Kidney glomerular epithelial cell (primary cell): ENCODE measurements around the gene SCUBE1.

Source experiments
- DNase-seq: peaks from one replicate; lab custom pipeline; 2025; lab: John Stamatoyannopoulos, UW

Gene SCUBE1

GRCh38 chr22:43213962-43214361, 129.2 kb downstream of the SCUBE1 start:
- DNase-seq, result no peak

- DNase-seq, result no peak
These were observed 130.1 kb downstream of the SCUBE1 start for GRCh38 chr22:43213051-43213450.

DNA sequence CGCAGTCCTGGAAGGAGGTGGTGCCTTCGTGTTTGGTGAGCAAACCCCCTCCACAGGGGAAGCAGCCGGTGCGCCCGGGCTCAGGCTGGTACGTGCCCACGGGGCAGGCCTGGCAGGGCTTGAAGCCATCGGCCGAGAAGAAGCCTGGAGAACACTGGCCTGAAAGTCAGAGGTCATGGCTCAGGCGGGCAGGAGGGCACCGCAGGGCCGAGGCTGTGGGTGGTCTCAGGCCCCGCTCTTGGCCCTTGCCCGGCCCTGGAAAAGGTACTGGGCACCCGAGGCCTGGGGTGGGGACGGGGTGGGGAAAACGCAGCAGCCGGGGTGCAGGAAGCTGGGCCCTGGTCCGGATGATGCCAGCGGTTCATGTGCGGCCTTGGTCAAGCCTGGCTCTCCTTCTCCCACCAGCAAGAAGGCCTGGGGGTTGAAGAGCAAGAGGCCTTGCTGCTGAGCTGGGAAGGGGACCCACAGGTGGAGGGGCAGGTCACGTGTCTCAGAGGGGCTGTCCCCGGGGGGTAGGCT, 130.7 kb downstream of the SCUBE1 start:
- no peak for DNase-seq

DNA sequence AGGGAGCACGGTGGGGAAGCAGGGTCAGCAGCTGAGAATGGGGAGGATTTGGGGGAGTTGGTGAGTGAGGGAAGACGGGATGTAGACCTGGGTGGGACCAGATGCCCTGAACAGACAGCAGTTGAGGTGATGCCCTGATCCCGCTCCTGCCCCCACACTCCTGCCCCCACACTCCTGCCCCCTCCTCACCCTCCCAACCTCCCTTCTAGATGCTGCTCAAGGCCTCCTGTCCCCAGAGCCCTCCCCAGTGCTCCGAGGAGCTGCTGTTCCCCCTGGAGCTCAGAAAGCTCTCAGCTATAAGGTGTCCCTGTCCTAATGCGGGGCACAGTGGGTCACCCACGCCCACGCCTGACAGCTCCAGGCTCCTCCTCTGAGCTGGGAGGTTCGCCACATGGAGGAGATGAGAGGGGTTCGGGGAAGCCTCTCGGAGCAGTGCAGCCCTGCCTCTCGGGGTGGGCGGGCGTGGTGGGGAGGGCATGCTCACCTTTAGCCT, 131.2 kb downstream of the SCUBE1 start:
- no peak for DNase-seq

GRCh38 chr22:43210631-43211515, 132.3 kb downstream of the SCUBE1 start:
- DNase-seq, result no peak

- DNase-seq, result no peak
These were observed 133.2 kb downstream of the SCUBE1 start for GRCh38 chr22:43209971-43210370.

DNA sequence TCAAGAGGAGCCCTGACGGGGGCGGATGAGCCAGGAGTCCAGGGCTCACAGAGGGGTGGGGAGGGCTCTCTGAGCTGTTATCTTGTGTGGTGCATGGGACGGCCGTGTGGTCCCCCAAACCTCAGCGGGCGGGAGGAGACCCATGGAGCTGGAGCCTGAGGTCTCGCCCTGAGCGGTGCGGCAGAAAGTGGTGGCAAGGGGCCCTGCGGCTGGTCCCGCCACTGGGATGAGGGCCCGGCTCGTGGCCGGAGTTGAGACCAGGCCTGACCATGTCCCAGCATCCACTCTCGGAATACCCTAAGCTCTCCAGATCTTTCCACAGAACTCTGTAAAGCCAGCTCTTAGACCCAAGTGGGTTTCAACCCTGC, 133.7 kb downstream of the SCUBE1 start:
- DNase-seq, result no peak

- DNase-seq, result no peak
These were observed 134.3 kb downstream of the SCUBE1 start for GRCh38 chr22:43208703-43209522.

DNA sequence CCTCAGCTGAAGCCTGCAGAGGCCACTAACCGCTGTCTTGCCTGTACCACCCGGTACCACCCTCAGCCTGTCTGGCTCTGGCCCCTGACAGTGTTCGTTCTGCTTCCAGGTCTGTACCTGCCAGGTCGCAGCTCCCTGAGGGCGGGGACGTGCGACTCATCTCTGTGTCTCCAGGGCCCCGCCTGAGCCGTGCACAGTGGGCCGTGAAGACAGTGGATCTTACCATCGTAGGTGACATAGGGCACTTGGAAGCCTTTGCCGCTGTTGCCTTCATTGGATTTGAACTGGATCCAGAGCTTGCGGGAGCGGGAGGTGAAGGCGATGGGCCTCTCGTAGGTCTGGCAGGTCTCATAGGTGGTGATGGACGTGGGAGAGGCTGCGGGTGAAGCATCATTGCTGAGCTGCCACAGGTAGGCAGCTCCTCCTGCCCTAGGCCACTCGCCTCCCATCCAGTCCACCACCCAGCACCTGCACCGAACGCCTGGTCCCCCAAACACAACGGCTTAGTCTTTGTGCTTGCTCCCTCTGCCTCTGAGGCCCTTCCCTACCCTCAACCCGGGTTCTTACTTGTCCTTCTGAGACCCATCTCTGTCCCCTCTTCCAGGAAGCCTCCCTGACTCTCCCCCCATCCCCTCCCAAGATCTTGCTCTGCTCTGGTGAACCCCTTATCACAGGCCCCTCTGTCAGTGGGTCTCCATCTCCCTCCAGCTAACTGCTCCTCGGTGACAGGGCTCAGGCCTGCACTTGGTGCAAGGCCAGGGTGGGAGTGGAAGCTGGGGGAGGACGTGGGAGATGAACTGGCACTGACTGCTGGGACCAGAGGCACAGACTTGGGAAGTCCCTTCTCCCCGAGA, 135.1 kb downstream of the SCUBE1 start:
- DNase-seq, result no peak

GRCh38 chr22:43207386-43207785, 135.8 kb downstream of the SCUBE1 start:
- no peak for DNase-seq

GRCh38 chr22:43206509-43207161, 136.5 kb downstream of the SCUBE1 start:
- no peak for DNase-seq

DNA sequence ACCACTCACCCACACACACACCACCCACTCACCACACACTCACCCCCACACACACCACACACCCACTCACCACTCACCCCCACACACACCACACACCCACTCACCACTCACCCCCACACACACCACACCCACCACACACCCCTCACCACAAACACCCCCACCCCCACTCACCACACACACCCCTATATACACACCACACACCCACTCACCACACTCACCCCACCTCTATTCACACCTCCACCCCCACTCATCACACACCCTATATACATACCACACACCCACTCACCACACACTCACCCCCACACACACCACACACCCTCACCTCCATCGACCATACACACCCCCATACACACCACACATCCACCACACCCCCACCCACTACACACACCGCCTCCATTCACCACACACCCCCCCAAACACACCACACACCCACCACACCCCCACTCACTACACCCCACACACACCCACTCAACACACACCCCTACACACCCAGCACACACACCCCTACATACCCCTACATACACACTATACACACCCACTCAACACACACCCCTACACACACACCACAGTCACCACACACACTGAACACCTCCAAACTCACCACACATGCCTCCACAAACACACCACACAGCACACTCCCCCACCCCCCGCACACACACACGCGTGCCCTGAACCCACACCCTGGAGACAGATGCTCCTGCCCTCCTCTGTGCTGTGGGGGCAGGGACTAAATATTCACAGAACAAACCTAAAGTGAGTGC, 137.2 kb downstream of the SCUBE1 start:
- no peak for DNase-seq

DNA sequence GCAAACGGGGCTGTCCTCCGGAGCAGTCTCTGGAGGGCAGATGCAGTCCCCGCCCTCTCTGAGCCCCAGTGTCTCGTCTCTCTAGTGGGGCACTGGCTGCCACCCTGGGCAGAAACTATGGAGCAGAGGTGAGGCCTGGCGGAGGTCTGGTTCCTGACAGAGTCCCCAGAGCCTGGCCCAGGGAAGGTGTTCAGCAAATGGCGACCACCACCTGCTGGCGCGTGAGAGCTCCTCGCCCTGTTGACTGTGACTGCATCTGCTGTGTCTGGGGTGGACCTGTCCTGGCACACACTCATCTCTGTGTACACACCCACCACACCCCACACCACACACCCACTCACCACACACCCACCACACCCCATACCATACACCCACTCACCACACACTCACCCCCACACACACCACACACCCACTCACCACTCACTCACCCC, 137.9 kb downstream of the SCUBE1 start:
- DNase-seq, result no peak

- DNase-seq, result peak; percentile 36
These were observed 139.6 kb downstream of the SCUBE1 start for GRCh38 chr22:43203471-43203981.

GRCh38 chr22:43202756-43203410, 140.3 kb downstream of the SCUBE1 start:
- no peak for DNase-seq

GRCh38 chr22:43202326-43202725, 140.8 kb downstream of the SCUBE1 start:
- DNase-seq, result no peak

DNA sequence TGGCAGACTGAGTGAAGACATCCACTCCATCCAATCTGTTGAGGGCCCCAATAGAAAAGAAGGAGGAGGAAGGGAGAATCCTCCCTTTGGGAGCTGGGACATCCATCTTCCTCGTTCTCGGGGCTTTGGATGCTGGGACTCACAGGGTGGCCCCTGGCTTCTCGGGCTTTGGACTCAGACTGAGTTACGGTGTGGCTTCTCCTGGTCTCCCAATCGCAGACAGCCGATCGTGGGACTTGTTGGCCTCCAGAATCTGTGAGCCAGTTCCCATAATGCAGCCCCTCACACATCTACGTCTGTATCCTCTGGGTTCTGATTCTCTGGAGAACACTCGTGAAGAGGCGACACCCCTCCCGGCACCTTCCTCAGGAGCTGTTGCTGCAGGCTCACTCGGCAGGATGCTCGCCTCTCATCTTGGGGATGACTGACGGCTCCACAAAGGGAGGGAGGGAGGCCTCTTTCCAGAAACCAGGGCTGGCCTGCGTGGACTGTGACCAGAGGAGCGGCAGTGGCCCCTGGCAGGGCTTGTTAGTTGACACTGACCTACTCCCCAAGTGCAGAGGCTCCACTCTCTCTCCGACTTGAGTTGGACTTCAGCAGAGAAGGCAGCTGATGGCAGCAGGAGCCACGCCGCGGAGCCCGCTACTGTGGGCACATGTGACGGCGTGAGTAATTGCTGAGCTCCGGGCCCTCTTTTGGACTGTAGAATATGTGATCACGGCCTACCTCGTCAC, 141.5 kb downstream of the SCUBE1 start:
- no peak for DNase-seq

GRCh38 chr22:43200555-43200954, 142.6 kb downstream of the SCUBE1 start:
- no peak for DNase-seq

DNA sequence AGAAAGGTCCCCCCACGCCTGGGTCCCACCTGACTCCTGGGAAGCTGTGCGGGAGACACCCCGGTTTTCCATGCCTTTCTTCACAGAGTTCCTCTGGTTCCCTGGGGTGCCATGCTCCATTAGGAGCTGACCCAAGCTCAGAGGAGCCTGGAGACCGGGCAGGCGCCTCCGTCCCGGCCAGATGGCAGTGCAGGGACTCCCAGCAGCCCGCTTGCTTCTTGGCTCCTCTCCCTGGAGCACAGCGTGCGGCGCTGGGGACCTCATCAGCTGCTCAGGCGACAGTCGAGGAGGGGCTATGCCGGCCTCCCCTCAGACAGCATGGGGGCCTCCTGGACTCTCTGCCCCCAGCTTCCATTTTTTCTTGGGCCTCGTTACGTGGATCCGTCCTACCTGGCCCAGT, 143.1 kb downstream of the SCUBE1 start:
- no peak for DNase-seq
